Loucy (cell line): ENCODE results near the gene EXOC2.

ENCODE experiments used
- H2AFZ ChIP-seq: fragments of 200-600 bp; sonication (generic); 2 replicates; pipeline ENCODE4 v1.6.0; 2016; ENCODE audit warnings: antibody characterized with exemption, mild to moderate bottlenecking, low read length, moderate library complexity
- H3F3A ChIP-seq: fragments of 200-600 bp; 2 replicates; pipeline ENCODE4 v1.6.0; 2016; ENCODE audit warnings: antibody characterized with exemption, low read depth, mild to moderate bottlenecking
- H3K27me3 ChIP-seq: fragments of 200-600 bp; sonication (generic); 2 replicates; pipeline ENCODE4 v1.6.1; 2014; ENCODE audit warnings: low read length, mild to moderate bottlenecking; ENCODE audit not compliant: insufficient read depth, poor library complexity, severe bottlenecking
- H3K36me3 ChIP-seq: fragments of 200-600 bp; sonication (generic); 2 replicates; pipeline ENCODE4 v1.6.1; 2016; ENCODE audit warnings: low read length; ENCODE audit not compliant: insufficient read depth
- H3K4me1 ChIP-seq: fragments of 200-600 bp; sonication (generic); 2 replicates; pipeline ENCODE4 v1.5.1; 2014; ENCODE audit warnings: low read length, mild to moderate bottlenecking; ENCODE audit not compliant: insufficient read depth, poor library complexity, severe bottlenecking
- H3K4me2 ChIP-seq: fragments of 200-600 bp; sonication (generic); 2 replicates; pipeline ENCODE4 v1.6.0; 2014; ENCODE audit warnings: antibody characterized with exemption, low read length, low read depth, mild to moderate bottlenecking; ENCODE audit not compliant: poor library complexity, severe bottlenecking
- H3K4me3 ChIP-seq: fragments of 200-600 bp; sonication (generic); 2 replicates; pipeline ENCODE4 v1.5.1; 2014; ENCODE audit warnings: low read length, mild to moderate bottlenecking, mixed read lengths; ENCODE audit not compliant: poor library complexity, severe bottlenecking
- H3K79me2 ChIP-seq: fragments of 200-600 bp; sonication (generic); 2 replicates; pipeline ENCODE4 v1.6.1; 2014; ENCODE audit warnings: low read length; ENCODE audit not compliant: insufficient read depth
- H3K9ac ChIP-seq: fragments of 200-600 bp; sonication (generic); 2 replicates; pipeline ENCODE4 v1.6.0; 2014; ENCODE audit warnings: mild to moderate bottlenecking, low read depth, low read length, moderate library complexity; ENCODE audit not compliant: poor library complexity, severe bottlenecking
- H3K9me2 ChIP-seq: fragments of 200-600 bp; sonication (generic); replicated peaks from 2 replicates; pipeline ENCODE4 v1.6.1; 2016; ENCODE audit warnings: low read depth, low read length, mixed read lengths
- H3K9me3 ChIP-seq: fragments of 200-600 bp; sonication (generic); 2 replicates; pipeline ENCODE4 v1.6.1; 2014; ENCODE audit warnings: mild to moderate bottlenecking, antibody characterized with exemption, low read length, low read depth; ENCODE audit not compliant: insufficient read depth
- H4K20me1 ChIP-seq: fragments of 200-600 bp; sonication (generic); 2 replicates; pipeline ENCODE4 v1.6.0; 2014; ENCODE audit warnings: antibody characterized with exemption, low read length, mild to moderate bottlenecking; ENCODE audit not compliant: insufficient read depth, poor library complexity, severe bottlenecking
- CTCF ChIP-seq: fragments of 200-600 bp; sonication (generic); conservative IDR thresholded peaks from 2 replicates; pipeline ENCODE4 v1.5.1; 2014; ENCODE audit warnings: mild to moderate bottlenecking, antibody characterized with exemption, low read length
- EZH2phosphoT487 ChIP-seq: fragments of 200-600 bp; IDR thresholded peaks from 2 replicates; pipeline ENCODE4 v1.6.1; 2018; ENCODE audit warnings: antibody characterized with exemption, mild to moderate bottlenecking, moderate library complexity, borderline replicate concordance

The EXOC2 gene

GRCh38 chr6:448296-449056, 244.5 kb downstream of the EXOC2 start:
- no peaks in the 10 kb centered on the region for H3K79me2 ChIP-seq
- H3K4me1 ChIP-seq, result peaks cover 30% of the 10 kb centered on the region
- H3K4me2 ChIP-seq, result no peak overlapping the region
- no peaks in the 10 kb centered on the region for H3K27me3 ChIP-seq
- H3F3A ChIP-seq, result no peaks in the 10 kb centered on the region
- H3K9me2 ChIP-seq, result no peaks in the 10 kb centered on the region
- H2AFZ ChIP-seq, result no peak overlapping the region
- TF ChIP-seq EZH2phosphoT487 (no peak), CTCF (no peak)
- no peak overlapping the region for H3K9ac ChIP-seq
- H4K20me1 ChIP-seq, result no peaks in the 10 kb centered on the region
- H3K9me3 ChIP-seq, result no peaks in the 10 kb centered on the region
- H3K4me3 ChIP-seq, result no peak overlapping the region
- no peaks in the 10 kb centered on the region for H3K36me3 ChIP-seq

- Histone ChIP-seq H3K36me3 (no peaks in the 10 kb centered on the region), H3K27me3 (no peaks in the 10 kb centered on the region), H3K4me1 (peaks cover 30% of the 10 kb centered on the region), H3K9ac (no peak overlapping the region), H3K9me3 (no peaks in the 10 kb centered on the region), H3K79me2 (no peaks in the 10 kb centered on the region), H3K4me2 (no peak overlapping the region), H4K20me1 (no peaks in the 10 kb centered on the region), H3K4me3 (no peak overlapping the region), H3F3A (no peaks in the 10 kb centered on the region), H3K9me2 (no peaks in the 10 kb centered on the region), H2AFZ (no peak overlapping the region)
- no peak for TF ChIP-seq CTCF
- no peak for TF ChIP-seq EZH2phosphoT487
Observed at GRCh38 chr6:447381-448165, 245.4 kb downstream of the EXOC2 start.

GRCh38 chr6:446418-447366, 246.2 kb downstream of the EXOC2 start:
- no peaks in the 10 kb centered on the region for H3K36me3 ChIP-seq
- TF ChIP-seq CTCF (no peak), EZH2phosphoT487 (no peak)
- H3K9me2 ChIP-seq, result no peaks in the 10 kb centered on the region
- H3F3A ChIP-seq, result no peaks in the 10 kb centered on the region
- no peaks in the 10 kb centered on the region for H3K9me3 ChIP-seq
- H3K9ac ChIP-seq, result no peak overlapping the region
- no peak overlapping the region for H2AFZ ChIP-seq
- no peak overlapping the region for H3K4me3 ChIP-seq
- H4K20me1 ChIP-seq, result no peaks in the 10 kb centered on the region
- H3K79me2 ChIP-seq, result no peaks in the 10 kb centered on the region
- H3K4me2 ChIP-seq, result peak overlapping the region; percentile 64
- H3K27me3 ChIP-seq, result no peaks in the 10 kb centered on the region
- H3K4me1 ChIP-seq, result peaks cover 30% of the 10 kb centered on the region
